Activated naive CD4-positive, alpha-beta T cell treated with anti-CD3 and anti-CD28 coated beads for 36 hours (primary cell): ENCODE measurements around the gene PARP6. TPM values are rescaled to one million over a fixed set of nuclear protein-coding genes. Genes with fewer than 3 reads are reported as not detected.
A peak's percentile ranks its signal among the peaks of the same experiment; 100 is the strongest.

ENCODE experiments used
- CTCF ChIA-PET: fragments of 350-600 bp; sonication (Branson Sonifier 250); formaldehyde crosslinking; loops from one replicate; lab custom pipeline; 2021; ENCODE audit warnings: antibody characterized with exemption; lab: Charles Lee
- DNase-seq: peaks from one replicate; pipeline ENCODE4 v3.0.0-alpha.2; 2020
- H3K27ac Mint-ChIP-seq: one replicate; pipeline ENCODE4 v1.8.0; 2021; ENCODE audit warnings: mild to moderate bottlenecking, mixed read lengths
- H3K27me3 Mint-ChIP-seq: one replicate; pipeline ENCODE4 v1.8.0; 2021; ENCODE audit warnings: low read depth, mixed read lengths
- H3K36me3 Mint-ChIP-seq: one replicate; pipeline ENCODE4 v1.8.0; 2021; ENCODE audit warnings: low read depth, mixed read lengths
- H3K4me1 Mint-ChIP-seq: one replicate; pipeline ENCODE4 v1.8.0; 2021; ENCODE audit warnings: low read depth, mixed read lengths
- H3K4me3 Mint-ChIP-seq: one replicate; pipeline ENCODE4 v1.8.0; 2021; ENCODE audit warnings: mild to moderate bottlenecking, moderate library complexity, mixed read lengths
- H3K9me3 Mint-ChIP-seq: one replicate; pipeline ENCODE4 v1.8.0; 2021; ENCODE audit warnings: mixed read lengths
- intact Hi-C: fragments of 100-400 bp; cut with micrococcal nuclease; formaldehyde crosslinking; loops from one replicate; pipeline ENCODE4 v1.15.1; 2023
- total RNA-seq, 2 experiments: library from RNA; stranded (reverse); gene quantifications; one replicate each; pipeline ENCODE4 v1.2.3, GENCODE V29; 2021

PARP6 gene
- total RNA-seq, 2 experiments from 2014 or later: 38.8 to 44.7 TPM

- CTCF ChIA-PET: no interaction called here
- peak; percentile 58 for DNase-seq
- H3K36me3 Mint-ChIP-seq: no peaks in the 10 kb centered on the region
Measured at GRCh38 chr15:72306211-72306785, 33.9 kb upstream of the PARP6 start.

DNA sequence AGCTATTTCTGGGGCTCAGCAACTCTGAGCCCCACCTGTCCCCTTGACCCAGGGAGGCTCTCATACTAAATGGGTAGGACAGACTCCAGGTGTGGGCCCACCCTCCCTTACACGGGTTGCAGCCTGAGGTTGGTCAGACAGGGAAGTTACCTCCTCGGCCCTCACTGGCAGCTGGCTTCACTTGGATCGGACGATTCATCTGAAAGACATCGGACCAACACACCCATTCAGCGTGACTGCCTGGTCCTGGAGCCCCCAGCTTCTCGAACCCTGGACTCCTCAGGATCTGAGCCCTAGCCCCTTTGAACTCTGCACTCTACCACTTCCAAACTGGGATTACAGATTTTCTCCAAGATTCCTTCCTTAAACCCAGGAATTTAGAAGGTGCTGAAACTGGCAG, 32.2 kb upstream of the PARP6 start:
- Mint-ChIP-seq H3K36me3 (no peaks in the 10 kb centered on the region), H3K4me3 (no peak overlapping the region), H3K9me3 (no peaks in the 10 kb centered on the region), H3K27me3 (no peaks in the 10 kb centered on the region), H3K27ac (no peak overlapping the region), H3K4me1 (peaks cover 4% of the 10 kb centered on the region)
- intact Hi-C loops: no loop called here
- DNase-seq: no peak
- CTCF ChIA-PET: interaction anchor here (2.4 kb wide), 1 partner anchor 9 kb away, joined by 9 read pairs; no protein-coding TSS in a partner anchor

More at GRCh38 chr15:72306211-72306785, 33.9 kb upstream of the PARP6 start:
- Mint-ChIP-seq H3K9me3 (no peaks in the 10 kb centered on the region), H3K4me3 (no peak overlapping the region), H3K27me3 (no peaks in the 10 kb centered on the region), H3K27ac (no peak overlapping the region), H3K4me1 (peaks cover 4% of the 10 kb centered on the region)
- intact Hi-C loops: no loop called here

- no peaks in the 10 kb centered on the region for H3K9me3 Mint-ChIP-seq
- DNase-seq: no peak
- CTCF ChIA-PET: interaction anchor here (1.0 to 2.4 kb wide), 2 partner anchors 10 to 16 kb away, joined by 4 to 9 read pairs; no protein-coding TSS in a partner anchor
Measured at GRCh38 chr15:72302955-72303354, 30.6 kb upstream of the PARP6 start.

GRCh38 chr15:72289597-72290325, 17.4 kb upstream of the PARP6 start:
- Mint-ChIP-seq H3K4me3 (no peak overlapping the region), H3K27me3 (no peaks in the 10 kb centered on the region), H3K36me3 (no peaks in the 10 kb centered on the region), H3K9me3 (no peaks in the 10 kb centered on the region), H3K27ac (no peak overlapping the region), H3K4me1 (no peaks in the 10 kb centered on the region)
- DNase-seq: no peak
- CTCF ChIA-PET: no interaction called here
- intact Hi-C loops: no loop called here

More at GRCh38 chr15:72302955-72303354, 30.6 kb upstream of the PARP6 start:
- Mint-ChIP-seq H3K4me1 (peaks cover 4% of the 10 kb centered on the region), H3K27me3 (no peaks in the 10 kb centered on the region), H3K36me3 (no peaks in the 10 kb centered on the region), H3K27ac (no peak overlapping the region), H3K4me3 (no peak overlapping the region)
- intact Hi-C loops: no loop called here

GRCh38 chr15:72288796-72289596, 16.6 kb upstream of the PARP6 start:
- Mint-ChIP-seq H3K9me3 (no peaks in the 10 kb centered on the region), H3K27me3 (no peaks in the 10 kb centered on the region), H3K4me1 (no peaks in the 10 kb centered on the region), H3K4me3 (no peak overlapping the region), H3K27ac (no peak overlapping the region), H3K36me3 (no peaks in the 10 kb centered on the region)
- intact Hi-C loops: no loop called here
- no peak for DNase-seq
- CTCF ChIA-PET: no interaction called here

DNA sequence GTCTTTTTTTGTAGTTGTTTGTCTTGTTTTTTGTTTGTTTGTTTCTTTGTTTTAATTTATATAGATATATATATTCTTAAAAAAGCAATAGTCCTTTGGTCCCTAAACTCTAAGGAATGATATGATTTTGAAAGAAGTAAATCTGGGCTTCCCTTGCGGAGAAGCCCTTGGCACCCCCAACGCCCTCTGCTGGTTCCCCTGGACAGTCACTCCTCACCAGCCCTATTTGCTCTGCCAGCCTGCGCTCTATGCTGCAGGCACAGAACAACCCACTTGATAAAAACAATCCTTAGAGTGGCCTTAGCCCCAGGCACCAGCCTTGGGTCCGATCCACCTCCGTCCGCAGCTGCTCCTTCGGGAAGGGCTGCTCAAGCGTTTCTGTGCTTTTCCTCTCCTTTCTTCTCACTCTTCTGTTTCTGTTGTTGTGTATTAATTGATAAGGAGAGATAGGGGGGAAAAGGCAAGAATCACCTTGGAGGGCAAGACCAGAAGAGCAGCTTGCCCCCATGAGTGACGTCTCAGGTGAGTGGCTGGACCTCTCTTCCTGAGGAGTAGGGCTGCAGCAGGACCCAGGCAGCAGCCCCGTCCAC, 13.7 kb upstream of the PARP6 start:
- intact Hi-C loops: loop anchor here (1.0 kb wide), 1 partner anchor 87 kb away; no protein-coding TSS in a partner anchor
- peak; percentile 63 for DNase-seq
- Mint-ChIP-seq H3K27me3 (no peaks in the 10 kb centered on the region), H3K27ac (no peak overlapping the region), H3K4me3 (no peak overlapping the region), H3K36me3 (no peaks in the 10 kb centered on the region), H3K9me3 (no peaks in the 10 kb centered on the region), H3K4me1 (no peaks in the 10 kb centered on the region)
- CTCF ChIA-PET: interaction anchor here (1.0 to 2.5 kb wide), 7 partner anchors 10 to 87 kb away, joined by 3 to 8 read pairs (median 3); no protein-coding TSS in a partner anchor

DNA sequence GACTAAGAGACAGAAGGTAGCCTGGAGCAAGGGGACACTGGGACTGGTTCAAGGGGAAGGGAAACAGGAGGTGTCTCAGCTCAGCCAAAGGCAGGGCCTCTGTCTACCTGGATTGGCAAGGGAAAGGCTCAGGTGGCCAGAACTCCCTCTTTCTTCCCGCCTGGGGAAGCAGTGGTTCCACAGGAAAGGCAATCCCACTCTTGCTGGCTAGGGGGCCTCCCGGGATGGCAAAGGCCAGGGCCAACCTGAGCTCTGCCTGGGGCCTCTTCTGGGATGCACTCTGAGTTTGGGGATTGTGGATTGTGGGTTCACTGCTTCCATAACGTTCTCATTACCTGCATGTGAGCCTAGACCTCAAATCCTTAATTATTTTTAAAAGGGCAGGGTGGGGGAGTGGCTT, 13.0 kb upstream of the PARP6 start:
- Mint-ChIP-seq H3K27ac (no peak overlapping the region), H3K36me3 (no peaks in the 10 kb centered on the region), H3K27me3 (no peaks in the 10 kb centered on the region), H3K4me1 (no peaks in the 10 kb centered on the region), H3K4me3 (no peak overlapping the region), H3K9me3 (no peaks in the 10 kb centered on the region)
- intact Hi-C loops: no loop called here
- CTCF ChIA-PET: interaction anchor here (1.0 to 2.5 kb wide), 7 partner anchors 9 to 86 kb away, joined by 3 to 8 read pairs (median 4); no protein-coding TSS in a partner anchor
- DNase-seq: no peak

DNA sequence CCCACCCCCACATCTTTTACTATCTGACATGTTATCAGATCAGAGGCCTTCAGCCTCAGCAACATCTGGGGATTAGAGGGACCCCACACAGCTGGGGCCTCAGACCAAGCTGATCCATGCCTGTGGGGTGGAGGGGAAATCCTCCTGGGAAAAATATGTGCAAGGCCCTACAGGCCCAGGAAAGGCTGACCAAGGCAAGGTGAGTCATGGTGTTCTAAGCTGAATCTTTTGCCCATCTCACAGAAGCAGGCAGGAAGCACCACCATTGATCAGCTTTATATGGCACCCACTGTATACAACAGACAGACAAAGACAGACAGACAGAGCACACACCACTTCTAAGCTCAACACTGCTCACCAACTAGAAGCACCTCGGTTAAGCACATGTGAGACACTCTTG, 12.4 kb upstream of the PARP6 start:
- intact Hi-C loops: no loop called here
- DNase-seq: no peak
- Mint-ChIP-seq H3K36me3 (no peaks in the 10 kb centered on the region), H3K27me3 (no peaks in the 10 kb centered on the region), H3K27ac (no peak overlapping the region), H3K9me3 (no peaks in the 10 kb centered on the region), H3K4me1 (no peaks in the 10 kb centered on the region), H3K4me3 (no peak overlapping the region)
- CTCF ChIA-PET: interaction anchor here (0.7 to 2.5 kb wide), 8 partner anchors 10 to 86 kb away, joined by 3 to 8 read pairs (median 3); no protein-coding TSS in a partner anchor

- Mint-ChIP-seq H3K4me1 (no peaks in the 10 kb centered on the region), H3K4me3 (no peak overlapping the region), H3K27ac (no peak overlapping the region), H3K27me3 (no peaks in the 10 kb centered on the region), H3K36me3 (no peaks in the 10 kb centered on the region), H3K9me3 (no peaks in the 10 kb centered on the region)
- CTCF ChIA-PET: interaction anchor here (0.9 to 1.5 kb wide), 2 partner anchors 9 to 55 kb away, joined by 3 to 4 read pairs; no protein-coding TSS in a partner anchor
- intact Hi-C loops: no loop called here
- no peak for DNase-seq
Measured at GRCh38 chr15:72281713-72282112, 9.4 kb upstream of the PARP6 start.

GRCh38 chr15:72280751-72281150, 8.4 kb upstream of the PARP6 start:
- Mint-ChIP-seq H3K4me1 (no peaks in the 10 kb centered on the region), H3K4me3 (no peak overlapping the region), H3K9me3 (no peaks in the 10 kb centered on the region), H3K27me3 (no peaks in the 10 kb centered on the region), H3K36me3 (no peaks in the 10 kb centered on the region), H3K27ac (no peak overlapping the region)
- intact Hi-C loops: no loop called here
- no peak for DNase-seq
- CTCF ChIA-PET: interaction anchor here (0.5 to 1.5 kb wide), 3 partner anchors 8 to 1520 kb away, joined by 3 to 6 read pairs (median 3); no protein-coding TSS in a partner anchor

DNA sequence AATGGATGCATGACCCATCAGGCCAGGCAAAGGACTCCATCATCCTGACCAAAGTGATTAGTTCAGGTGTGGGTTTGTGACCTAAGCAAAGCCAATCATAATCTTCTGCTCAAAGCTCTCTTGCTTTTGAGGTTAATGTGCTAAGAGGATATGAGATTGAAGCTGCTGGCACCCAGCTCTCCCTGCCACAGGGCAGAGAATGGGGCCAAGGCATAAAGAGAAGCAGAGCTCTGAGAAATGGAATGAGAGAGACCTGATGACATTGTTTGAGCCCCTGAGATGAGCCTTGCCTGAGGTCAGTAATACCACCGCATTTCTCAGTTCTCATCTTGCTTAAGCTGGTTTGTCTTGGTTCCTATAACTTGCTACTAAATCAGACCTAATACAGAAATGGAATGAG, 6.4 kb upstream of the PARP6 start:
- DNase-seq: no peak
- Mint-ChIP-seq H3K4me1 (peaks cover 5% of the 10 kb centered on the region), H3K27me3 (no peaks in the 10 kb centered on the region), H3K9me3 (no peaks in the 10 kb centered on the region), H3K36me3 (no peaks in the 10 kb centered on the region), H3K4me3 (no peak overlapping the region), H3K27ac (no peak overlapping the region)
- CTCF ChIA-PET: interaction anchor here (1.0 to 1.7 kb wide), 2 partner anchors 11 to 35 kb away, joined by 4 to 5 read pairs; no protein-coding TSS in a partner anchor
- intact Hi-C loops: no loop called here

DNA sequence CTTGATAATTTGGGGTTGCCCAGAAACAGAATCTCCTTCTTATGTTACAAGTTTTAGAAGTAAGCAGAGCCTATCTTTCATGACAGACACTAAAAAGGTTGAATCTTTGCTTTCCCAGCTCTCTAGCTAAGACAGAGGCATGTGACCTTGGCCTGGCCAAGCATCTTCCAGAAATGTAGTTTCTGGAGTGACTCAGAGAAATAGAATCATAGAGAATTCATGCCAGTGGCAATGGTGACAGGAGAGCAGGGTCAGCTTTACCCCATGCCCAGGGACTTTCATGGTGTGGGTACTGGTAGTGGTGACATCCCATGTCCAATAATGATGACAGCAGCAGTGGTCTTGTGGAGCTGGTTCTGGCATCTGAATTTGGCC, 4.0 kb upstream of the PARP6 start:
- Mint-ChIP-seq H3K9me3 (no peaks in the 10 kb centered on the region), H3K27ac (no peak overlapping the region), H3K36me3 (no peaks in the 10 kb centered on the region), H3K4me1 (peaks cover 19% of the 10 kb centered on the region), H3K27me3 (no peaks in the 10 kb centered on the region), H3K4me3 (no peak overlapping the region)
- intact Hi-C loops: no loop called here
- CTCF ChIA-PET: interaction anchor here (1.0 kb wide), 1 partner anchor 10 kb away, joined by 4 read pairs; no protein-coding TSS in a partner anchor
- no peak for DNase-seq
